Stimulated activated CD4-positive, alpha-beta T cell treated with anti-CD3 and anti-CD28 coated beads, Interleukin-15, amount 100 ng/mL, for 24 hours (primary cell): ENCODE data around the gene ARRB2.

ENCODE experiments used
- DNase-seq: peaks from one replicate; pipeline ENCODE4 v3.0.0-alpha.2; 2020

The ARRB2 gene

DNA sequence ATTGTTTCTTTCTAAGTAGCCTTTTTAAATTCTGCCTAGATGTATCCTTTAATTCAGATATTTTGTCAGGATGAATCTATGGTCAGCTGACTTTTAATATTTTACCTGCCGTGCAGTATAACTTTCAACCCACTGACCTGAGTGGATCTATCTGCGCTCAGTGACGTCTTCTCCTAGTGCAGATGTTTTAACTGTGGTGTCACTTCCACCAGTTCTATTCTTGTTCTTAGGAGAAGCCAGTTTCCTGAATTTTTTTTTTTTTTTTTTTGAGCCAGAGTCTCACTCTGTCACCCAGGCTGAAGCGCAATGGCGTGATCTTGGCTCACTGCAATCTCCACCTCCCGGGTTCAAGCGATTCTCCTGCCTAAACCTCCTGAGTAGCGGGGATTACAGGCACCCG lies 56.3 kb downstream of the ARRB2 start:
- DNase-seq: no peak

DNA sequence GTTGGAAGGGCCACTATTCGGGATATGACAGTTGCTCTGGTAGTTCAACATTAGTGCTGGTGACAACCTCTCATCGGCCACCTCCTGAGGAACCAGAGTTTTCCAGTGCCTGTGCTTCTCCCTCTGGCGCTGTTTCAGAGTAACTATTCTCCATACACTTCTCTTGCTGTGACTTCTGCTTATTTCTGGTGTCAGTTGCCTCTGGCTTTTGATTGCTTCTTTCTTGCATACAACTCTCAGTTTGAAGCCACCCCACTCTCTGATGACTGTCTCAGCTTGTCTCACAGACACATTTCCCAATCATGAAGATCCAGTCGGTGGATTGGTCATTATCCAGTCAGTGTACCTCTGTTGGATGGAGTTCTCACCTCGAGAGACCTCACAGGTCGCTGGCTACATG lies 57.9 kb downstream of the ARRB2 start:
- DNase-seq: no peak

DNA sequence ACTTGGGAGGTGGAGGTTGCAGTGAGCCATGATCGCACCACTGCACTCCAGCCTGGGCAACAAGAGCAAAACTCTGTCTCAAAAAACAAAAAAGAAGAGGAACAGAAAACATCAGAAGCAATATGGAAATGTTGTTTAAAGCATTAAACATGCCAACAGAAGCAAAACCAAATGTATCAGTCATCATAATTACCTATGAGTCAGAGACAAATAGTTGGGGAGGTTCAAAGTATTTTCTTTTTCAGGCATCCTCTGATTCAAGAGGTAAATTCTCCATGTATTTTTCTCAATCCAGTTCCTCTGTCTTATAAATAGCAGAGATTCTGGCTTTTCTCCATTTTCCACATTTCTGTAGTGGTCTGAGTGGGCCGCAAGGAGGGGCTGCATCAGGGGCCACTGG lies 59.2 kb downstream of the ARRB2 start:
- no peak for DNase-seq
